NCI-H2227 (cell line): ENCODE measurements around the gene CMSS1.

ENCODE experiments used
- DNase-seq: peaks from one replicate; lab custom pipeline; 2025; ENCODE audit not compliant: unreplicated experiment; lab: John Stamatoyannopoulos, UW

Gene CMSS1

GRCh38 chr3:99978221-99978620, 160.6 kb downstream of the CMSS1 start:
- no peak for DNase-seq

GRCh38 chr3:99980606-99981005, 162.9 kb downstream of the CMSS1 start:
- no peak for DNase-seq

GRCh38 chr3:99981138-99981537, 163.5 kb downstream of the CMSS1 start:
- DNase-seq, result no peak

GRCh38 chr3:99982650-99983049, 165.0 kb downstream of the CMSS1 start:
- no peak for DNase-seq

- DNase-seq, result no peak
Observed at GRCh38 chr3:99984139-99984538, 166.5 kb downstream of the CMSS1 start.

- DNase-seq, result no peak
Observed at GRCh38 chr3:99984668-99985067, 167.0 kb downstream of the CMSS1 start.

GRCh38 chr3:99990179-99990578, 172.5 kb downstream of the CMSS1 start:
- DNase-seq, result no peak

GRCh38 chr3:99997293-99997692, 179.6 kb downstream of the CMSS1 start:
- DNase-seq, result no peak

- DNase-seq, result no peak
Observed at GRCh38 chr3:99999536-99999935, 181.9 kb downstream of the CMSS1 start.

- no peak for DNase-seq
Observed at GRCh38 chr3:100001083-100001482, 183.4 kb downstream of the CMSS1 start.

- no peak for DNase-seq
Observed at GRCh38 chr3:100001526-100002270, 184.0 kb downstream of the CMSS1 start.

- DNase-seq, result peak; percentile 13
Observed at GRCh38 chr3:100002599-100003350, 185.1 kb downstream of the CMSS1 start.

GRCh38 chr3:100003609-100004503, 186.2 kb downstream of the CMSS1 start:
- no peak for DNase-seq

GRCh38 chr3:100004931-100005330, 187.3 kb downstream of the CMSS1 start:
- DNase-seq, result no peak

GRCh38 chr3:100005665-100006393, 188.2 kb downstream of the CMSS1 start:
- DNase-seq, result no peak

- DNase-seq, result no peak
Observed at GRCh38 chr3:100006570-100007271, 189.1 kb downstream of the CMSS1 start.

- DNase-seq, result no peak
Observed at GRCh38 chr3:100007313-100007712, 189.7 kb downstream of the CMSS1 start.

GRCh38 chr3:100008081-100008698, 190.5 kb downstream of the CMSS1 start:
- DNase-seq, result no peak

- DNase-seq, result no peak
Observed at GRCh38 chr3:100009276-100010086, 191.8 kb downstream of the CMSS1 start.
